NCI-H187 treated with DMSO at 0.1 percent for 48 hours (cell line): ENCODE measurements around the gene DNAJC1.

ENCODE experiments used
- DNase-seq: peaks from one replicate; lab custom pipeline; 2025; lab: John Stamatoyannopoulos, UW

The DNAJC1 gene

GRCh38 chr10:22010539-22010938, 7.0 kb upstream of the DNAJC1 start:
- DNase-seq = no peak

GRCh38 chr10:22006379-22006884, 2.9 kb upstream of the DNAJC1 start:
- DNase-seq = no peak

DNA sequence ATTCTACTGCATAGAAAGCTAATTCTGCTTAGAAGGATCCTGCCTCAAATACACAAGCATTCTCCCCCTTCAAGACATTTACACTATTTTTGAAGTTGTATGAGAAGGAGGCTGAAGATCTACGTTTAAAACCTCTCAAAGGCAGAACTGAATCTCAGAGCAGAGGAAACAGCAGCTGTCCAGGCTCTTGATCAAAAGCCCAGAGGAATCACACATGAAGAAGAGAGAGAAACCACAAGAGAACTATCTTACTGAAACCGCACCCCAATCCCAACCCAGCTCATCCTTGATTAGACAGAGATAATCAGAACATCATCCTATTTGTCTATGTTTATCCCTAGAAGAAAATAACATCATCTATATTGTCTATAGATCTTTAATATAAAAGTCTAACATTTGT, 2.2 kb upstream of the DNAJC1 start:
- no peak for DNase-seq

GRCh38 chr10:22003964-22004281, 393 bp upstream of the DNAJC1 start:
- DNase-seq = no peak

GRCh38 chr10:22002591-22003176, 846 bp downstream of the DNAJC1 start:
- DNase-seq = no peak

DNA sequence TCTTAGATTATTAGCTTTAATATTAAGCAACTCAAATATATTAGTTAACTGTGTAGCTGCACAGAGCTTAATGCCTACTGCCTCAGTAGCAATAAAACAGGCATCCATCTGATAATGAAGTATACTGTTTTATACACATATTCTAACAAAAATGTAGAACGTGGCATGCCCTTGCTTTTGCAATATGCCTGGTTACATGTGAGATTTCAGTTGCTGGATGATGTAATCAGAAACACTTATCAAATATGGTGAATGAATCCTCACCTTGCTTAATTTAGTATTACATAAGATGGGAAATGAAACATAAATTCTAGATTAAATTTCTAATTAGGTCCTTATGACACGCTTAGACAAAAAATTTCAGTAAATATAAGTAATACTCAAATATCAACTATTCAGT, 8.0 kb downstream of the DNAJC1 start:
- DNase-seq = no peak

- DNase-seq = no peak
Measured at GRCh38 chr10:21993360-21994001, 10.0 kb downstream of the DNAJC1 start.

GRCh38 chr10:21991785-21992184, 11.7 kb downstream of the DNAJC1 start:
- DNase-seq = no peak

GRCh38 chr10:21990449-21990848, 13.1 kb downstream of the DNAJC1 start:
- DNase-seq = no peak

GRCh38 chr10:21989453-21990154, 13.9 kb downstream of the DNAJC1 start:
- no peak for DNase-seq

- no peak for DNase-seq
Measured at GRCh38 chr10:21985541-21985940, 18.0 kb downstream of the DNAJC1 start.

GRCh38 chr10:21981118-21981517, 22.4 kb downstream of the DNAJC1 start:
- no peak for DNase-seq

DNA sequence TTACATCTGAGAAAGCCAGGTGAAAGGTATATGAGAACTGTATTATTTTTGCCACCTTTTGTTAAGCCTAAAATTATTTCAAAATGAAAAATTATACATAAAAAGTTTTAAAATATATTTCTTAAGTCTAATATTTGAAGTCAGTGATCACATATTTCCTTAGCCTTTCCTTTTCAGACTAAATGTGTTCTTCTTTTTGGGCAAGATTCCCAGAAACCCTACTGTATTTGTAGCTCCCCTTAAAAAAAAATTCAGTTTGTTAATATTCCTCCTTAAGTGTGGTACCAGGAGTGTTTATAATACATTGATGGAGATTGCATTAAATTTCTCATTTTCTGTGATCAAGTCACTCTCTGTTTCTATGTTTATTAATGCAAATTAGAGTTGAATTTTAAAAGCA, 22.8 kb downstream of the DNAJC1 start:
- no peak for DNase-seq

DNA sequence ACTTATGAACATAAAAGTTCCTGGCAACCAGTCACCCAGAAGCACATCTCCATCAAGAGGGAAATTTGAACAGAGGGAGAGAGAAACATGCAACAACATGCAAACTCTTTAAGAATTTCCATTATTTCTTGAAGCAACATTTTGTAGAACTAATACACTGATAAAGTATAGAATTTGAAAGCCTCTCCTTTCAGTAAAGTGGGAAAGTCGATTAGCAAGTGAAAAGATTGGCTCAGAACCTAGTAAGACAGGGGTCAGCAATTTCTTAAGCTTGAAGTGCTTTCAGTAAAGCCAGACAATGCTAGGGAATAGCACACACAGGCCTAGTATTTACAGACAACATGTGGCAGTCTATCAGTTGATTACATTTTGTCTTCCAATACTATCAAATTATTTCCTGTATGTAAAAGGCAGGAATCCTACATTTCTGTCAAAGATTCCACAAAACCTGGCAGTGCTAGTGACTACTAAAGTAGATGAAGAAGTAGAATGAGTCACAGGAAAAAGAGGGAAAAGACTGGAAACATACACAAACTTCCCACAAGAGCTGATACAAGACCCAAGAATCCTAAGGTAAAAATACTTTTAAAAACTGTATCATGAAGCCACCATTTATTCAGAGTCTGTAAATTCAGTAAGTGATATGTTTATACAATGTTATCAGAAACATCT, 25.2 kb downstream of the DNAJC1 start:
- no peak for DNase-seq

DNA sequence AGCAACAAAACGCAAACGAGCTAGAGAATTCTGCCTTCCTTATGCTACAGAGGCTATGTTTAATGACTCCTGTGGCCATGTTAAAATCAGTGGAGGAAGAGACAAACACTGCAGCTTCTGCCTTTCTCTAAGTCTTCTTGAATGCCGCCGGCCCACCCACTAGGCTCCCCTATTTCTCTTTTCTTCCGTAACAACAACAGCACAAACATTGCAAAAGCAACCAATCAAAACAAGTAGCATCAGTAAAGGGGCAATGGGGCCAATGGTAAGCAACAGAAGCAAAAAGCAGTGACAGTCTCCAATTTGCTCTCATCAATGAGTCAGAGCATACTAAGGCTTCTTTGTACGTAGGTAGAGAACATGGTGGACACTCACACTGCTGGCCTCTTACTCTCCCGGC, 26.8 kb downstream of the DNAJC1 start:
- no peak for DNase-seq

DNA sequence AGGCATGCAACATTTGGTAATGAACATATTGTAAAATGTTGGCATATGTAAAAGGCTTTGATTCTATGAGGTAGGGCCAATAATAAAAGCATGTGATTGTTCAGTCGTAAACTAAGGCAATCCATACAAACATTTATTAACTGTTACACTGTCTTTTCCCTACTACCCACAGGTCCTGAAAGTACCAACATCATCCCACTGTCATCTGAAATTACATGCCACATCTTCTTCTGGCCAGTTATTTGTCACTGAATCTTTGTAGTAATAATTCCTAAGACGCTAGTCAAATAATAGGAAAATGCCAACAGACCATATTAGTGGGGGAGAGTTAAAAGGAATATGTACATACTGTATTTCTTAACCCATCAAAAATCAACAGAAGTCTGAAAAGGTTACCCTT, 27.2 kb downstream of the DNAJC1 start:
- DNase-seq = no peak

DNA sequence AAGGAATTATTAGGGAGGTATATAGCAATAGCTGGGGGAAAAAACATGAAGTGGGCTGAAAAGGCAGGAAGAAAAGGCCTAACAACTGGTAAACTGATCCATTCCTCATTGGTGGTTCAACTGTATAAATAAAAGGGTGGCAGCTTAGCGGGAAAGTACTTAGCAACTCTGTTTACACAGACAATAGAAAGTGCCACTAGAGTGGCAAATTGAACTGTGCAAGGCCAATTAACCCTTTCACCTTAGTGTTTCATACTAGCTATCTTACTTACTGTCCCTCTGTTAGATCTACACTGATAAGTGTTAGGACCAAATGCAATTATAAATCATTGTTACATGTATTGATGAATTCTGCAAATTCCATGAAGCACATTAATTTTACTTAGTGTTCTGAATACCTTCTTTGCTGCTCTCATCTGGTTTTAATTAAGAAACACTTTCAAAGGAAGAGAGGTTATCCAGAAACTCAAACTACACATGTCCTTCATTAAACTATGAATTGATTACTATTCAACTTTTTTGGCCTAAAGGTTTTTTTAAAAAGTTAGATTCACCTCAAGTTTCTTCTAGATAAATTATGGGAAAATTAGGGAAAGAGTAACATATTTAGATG, 28.0 kb downstream of the DNAJC1 start:
- peak; percentile 77 for DNase-seq

DNA sequence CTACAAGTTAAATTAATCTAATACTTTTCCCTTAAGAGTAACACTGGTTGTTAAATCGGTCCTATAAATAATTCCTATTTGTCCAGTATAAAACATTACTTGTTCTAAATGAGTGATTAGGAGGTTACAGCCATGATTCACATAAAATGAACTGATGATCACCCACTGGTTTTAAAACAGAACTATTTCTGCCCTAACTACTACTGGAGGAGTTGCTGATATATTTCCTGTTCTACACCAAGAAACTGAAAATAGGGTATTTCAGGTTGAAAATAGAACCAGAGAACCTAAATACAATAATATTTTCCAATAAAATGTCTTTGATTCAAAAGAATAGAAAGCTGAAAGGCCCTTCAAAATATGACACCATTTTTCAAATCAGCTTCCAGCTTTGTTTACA, 30.9 kb downstream of the DNAJC1 start:
- no peak for DNase-seq

GRCh38 chr10:21969326-21970287, 33.9 kb downstream of the DNAJC1 start:
- no peak for DNase-seq

GRCh38 chr10:21964983-21965665, 38.4 kb downstream of the DNAJC1 start:
- no peak for DNase-seq

DNA sequence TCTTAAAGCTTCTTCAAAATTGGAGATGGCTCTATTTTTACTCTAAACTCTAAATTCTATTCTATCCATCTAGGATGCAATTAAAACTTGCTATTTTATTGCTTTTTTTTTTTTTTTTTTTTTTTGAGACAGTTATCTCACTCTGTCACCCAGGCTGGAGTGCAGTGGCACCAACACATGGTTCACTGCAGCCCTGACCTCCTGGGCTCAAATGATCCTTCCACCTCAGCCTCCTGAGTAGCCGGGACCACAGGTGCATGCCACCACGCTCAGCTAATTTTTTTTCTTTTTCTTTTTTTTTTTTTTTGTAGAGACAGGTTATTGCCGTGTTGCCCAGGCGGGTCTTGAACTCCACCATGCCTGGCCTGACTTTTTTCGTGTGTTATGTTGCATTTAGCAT, 41.2 kb downstream of the DNAJC1 start:
- DNase-seq = no peak
